Adipocyte (in vitro differentiated cells): Measurements from ENCODE around the gene SLC16A11.
"Not testable (repeated sequence)": the region's sequence is repeated elsewhere in the genome, so short reads cannot be mapped to it uniquely, and the experiment has no call there.

Source experiments
- DNase-seq: peaks from one replicate; pipeline ENCODE4 v3.0.0-alpha.2; 2015; ENCODE audit warnings: low read depth
- H3K27me3 ChIP-seq: replicated peaks from 2 replicates; pipeline ENCODE4 v1.7.0; 2013; ENCODE audit warnings: mild to moderate bottlenecking, low read length, moderate library complexity; ENCODE audit not compliant: control insufficient read depth, insufficient read depth
- H3K36me3 ChIP-seq: 2 replicates; pipeline ENCODE4 v1.7.0; 2013; ENCODE audit warnings: low read length, mild to moderate bottlenecking, moderate library complexity; ENCODE audit not compliant: control insufficient read depth, insufficient read depth, severe bottlenecking
- H3K4me1 ChIP-seq: 2 replicates; pipeline ENCODE4 v1.7.0; 2013; ENCODE audit warnings: mild to moderate bottlenecking, low read length, moderate library complexity; ENCODE audit not compliant: control insufficient read depth, insufficient read depth
- H3K4me3 ChIP-seq: 2 replicates; pipeline ENCODE4 v1.7.0; 2013; ENCODE audit warnings: mild to moderate bottlenecking, low read length, moderate library complexity
- H3K9ac ChIP-seq: 2 replicates; pipeline ENCODE4 v1.7.0; 2013; ENCODE audit warnings: mild to moderate bottlenecking, low read length, moderate library complexity
- H3K9me3 ChIP-seq: 2 replicates; pipeline ENCODE4 v1.7.0; 2013; ENCODE audit warnings: mild to moderate bottlenecking, low read length, moderate library complexity; ENCODE audit not compliant: control insufficient read depth

SLC16A11 gene

GRCh38 chr17:7043497-7044198 lies at the start of gene SLC16A11:
TSS of gene SLC16A11 (minus strand) at chr17:7044092. CDS start at chr17:7043513, 579 bp downstream.
- H3K36me3 ChIP-seq: no peaks in the 10 kb centered on the region
- H3K9me3 ChIP-seq: no peaks in the 10 kb centered on the region
- H3K4me1 ChIP-seq: peaks cover 10% of the 10 kb centered on the region
- H3K27me3 ChIP-seq: peaks cover 26% of the 10 kb centered on the region
- H3K9ac ChIP-seq: peak within 1 kb of the TSS; percentile 54
- H3K4me3 ChIP-seq: peak within 1 kb of the TSS; percentile 66
- peak; percentile 62 for DNase-seq

- H3K27me3 ChIP-seq: peaks cover 32% of the 10 kb centered on the region
- H3K36me3 ChIP-seq, H3K9me3 ChIP-seq, H3K4me1 ChIP-seq, DNase-seq, H3K9ac ChIP-seq: not testable (repeated sequence)
- H3K4me3 ChIP-seq: peak overlapping the region; percentile 54
Observed at GRCh38 chr17:7091311-7092005, 47.6 kb upstream of the SLC16A11 start.

- not testable (repeated sequence) for H3K4me1 ChIP-seq, H3K9me3 ChIP-seq, H3K9ac ChIP-seq, H3K4me3 ChIP-seq, H3K36me3 ChIP-seq, DNase-seq
- H3K27me3 ChIP-seq: peaks cover 16% of the 10 kb centered on the region
Observed at GRCh38 chr17:7089570-7089969, 45.7 kb upstream of the SLC16A11 start.

GRCh38 chr17:7088442-7088841 lies 44.5 kb upstream of the SLC16A11 start:
- not testable (repeated sequence) for H3K36me3 ChIP-seq, H3K9ac ChIP-seq, H3K27me3 ChIP-seq, DNase-seq, H3K9me3 ChIP-seq, H3K4me1 ChIP-seq, H3K4me3 ChIP-seq

GRCh38 chr17:7084088-7084487 lies 40.2 kb upstream of the SLC16A11 start:
- Histone ChIP-seq H3K27me3 (peaks cover 9% of the 10 kb centered on the region), H3K4me3 (no peak overlapping the region), H3K9me3 (no peaks in the 10 kb centered on the region), H3K36me3 (no peaks in the 10 kb centered on the region), H3K9ac (no peak overlapping the region), H3K4me1 (peaks cover 8% of the 10 kb centered on the region)
- no peak for DNase-seq

- H3K36me3 ChIP-seq: no peaks in the 10 kb centered on the region
- H3K4me3 ChIP-seq: no peak overlapping the region
Observed at GRCh38 chr17:7083592-7083991, 39.7 kb upstream of the SLC16A11 start.

GRCh38 chr17:7081341-7082062 lies 37.6 kb upstream of the SLC16A11 start:
- DNase-seq: no peak
- Histone ChIP-seq H3K4me1 (peaks cover 8% of the 10 kb centered on the region), H3K4me3 (no peak overlapping the region), H3K9ac (no peak overlapping the region), H3K36me3 (no peaks in the 10 kb centered on the region), H3K9me3 (no peaks in the 10 kb centered on the region), H3K27me3 (peaks cover 13% of the 10 kb centered on the region)

More at GRCh38 chr17:7083592-7083991, 39.7 kb upstream of the SLC16A11 start:
- H3K9ac ChIP-seq: no peak overlapping the region
- DNase-seq: no peak
- H3K27me3 ChIP-seq: peaks cover 14% of the 10 kb centered on the region
- H3K4me1 ChIP-seq: peaks cover 8% of the 10 kb centered on the region
- H3K9me3 ChIP-seq: no peaks in the 10 kb centered on the region

GRCh38 chr17:7080456-7081041 lies 36.7 kb upstream of the SLC16A11 start:
- no peak for DNase-seq
- Histone ChIP-seq H3K9ac (no peak overlapping the region), H3K36me3 (no peaks in the 10 kb centered on the region), H3K9me3 (no peaks in the 10 kb centered on the region), H3K4me1 (peaks cover 8% of the 10 kb centered on the region), H3K4me3 (no peak overlapping the region), H3K27me3 (peaks cover 13% of the 10 kb centered on the region)

- peaks cover 8% of the 10 kb centered on the region for H3K4me1 ChIP-seq
- no peak for DNase-seq
- no peaks in the 10 kb centered on the region for H3K36me3 ChIP-seq
- no peaks in the 10 kb centered on the region for H3K9me3 ChIP-seq
- no peak within 1 kb of the TSS for H3K9ac ChIP-seq
- peaks cover 18% of the 10 kb centered on the region for H3K27me3 ChIP-seq
- no peak within 1 kb of the TSS for H3K4me3 ChIP-seq
Observed at GRCh38 chr17:7079581-7080455, 35.9 kb upstream of the SLC16A11 start, which contains the start of gene CLEC10A. TSS of gene CLEC10A (minus strand) at chr17:7080251. CDS start at chr17:7078812, 1,439 bp downstream.

- no peak overlapping the region for H3K4me3 ChIP-seq
- no peaks in the 10 kb centered on the region for H3K36me3 ChIP-seq
- no peak overlapping the region for H3K9ac ChIP-seq
- peaks cover 24% of the 10 kb centered on the region for H3K27me3 ChIP-seq
- peaks cover 5% of the 10 kb centered on the region for H3K9me3 ChIP-seq
- H3K4me1 ChIP-seq: peaks cover 4% of the 10 kb centered on the region
- DNase-seq: no peak
Observed at GRCh38 chr17:7078711-7079110, 34.8 kb upstream of the SLC16A11 start.
